Measurements from ENCODE around the gene BPIFB2.
"Not testable (repeated sequence)": the region's sequence is repeated elsewhere in the genome, so short reads cannot be mapped to it uniquely, and the experiment has no call there.

BPIFB2 gene

DNA sequence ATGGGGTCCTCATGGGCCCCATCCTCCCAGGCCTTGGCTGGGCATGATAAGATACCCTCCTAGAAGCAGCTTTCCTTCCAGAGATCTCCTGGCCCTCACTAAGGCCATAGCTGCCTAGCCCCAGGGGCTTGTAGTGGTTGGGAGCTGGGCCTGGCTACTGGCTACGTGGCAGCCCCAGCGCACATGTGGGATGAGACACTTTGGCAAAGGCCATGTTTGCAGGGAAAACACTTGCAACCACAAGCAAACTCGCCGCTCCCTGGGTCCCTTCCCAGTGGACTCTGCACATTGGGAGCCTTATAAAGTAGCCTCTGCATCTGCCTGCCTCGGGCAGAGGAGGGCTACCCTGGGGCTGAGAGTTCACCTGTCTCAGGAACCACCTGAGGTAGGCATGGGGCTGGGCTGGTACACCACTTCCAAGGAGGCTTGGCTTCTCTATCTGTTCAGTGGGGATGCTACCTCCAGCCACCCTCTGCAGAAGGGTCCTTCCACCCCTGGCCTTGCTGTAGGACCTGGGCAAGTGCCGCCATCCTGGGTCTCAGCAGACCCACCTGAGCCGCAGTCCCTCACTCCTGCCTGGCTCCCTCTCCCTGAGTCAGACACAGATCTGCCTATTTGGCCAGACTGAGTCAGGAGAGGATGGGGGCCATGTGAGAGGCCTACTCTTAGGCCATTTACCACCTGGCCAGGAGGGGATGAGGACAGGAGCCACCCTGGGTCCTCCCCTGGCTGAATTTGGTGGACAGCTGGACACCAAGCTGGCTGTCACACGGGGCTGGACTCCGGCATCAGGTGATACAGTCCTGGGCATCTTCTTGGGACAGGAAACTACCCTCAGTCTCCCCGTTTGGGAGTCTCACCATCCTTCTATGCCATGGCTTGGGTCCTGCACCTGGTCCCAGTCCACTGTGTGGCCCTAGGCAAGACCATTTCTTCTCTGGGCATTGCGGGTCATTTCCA, at the start of gene BPIFB2:
Gene BPIFB2, plus strand, starts transcription at position 329 of the 960 bp plus-strand sequence. CDS start 871 bp downstream, outside the sequence.
- no peak for DNase-seq
- intact Hi-C loops (cut with DNase I): no loop called here

DNA sequence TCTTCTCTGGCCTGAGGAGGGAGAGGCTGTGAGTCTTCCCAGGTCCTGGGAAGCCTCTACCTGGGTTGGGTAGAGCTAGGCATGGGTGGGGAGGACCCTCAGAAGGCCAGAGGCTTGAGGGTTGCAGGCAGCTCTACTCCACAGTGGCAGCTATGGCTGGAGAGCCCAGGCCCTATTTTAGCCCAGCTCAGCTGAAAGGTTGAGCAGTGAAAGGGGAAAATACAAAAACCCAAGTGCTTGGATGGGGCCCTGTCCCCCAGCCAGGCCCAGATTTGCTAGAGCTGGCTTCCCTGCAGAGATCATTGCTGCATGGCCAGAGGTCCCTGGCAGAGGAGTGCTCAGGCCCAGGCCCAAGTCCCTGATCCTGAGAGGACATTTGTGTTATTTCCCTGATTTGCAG, 48.9 kb upstream of the BPIFB2 start:
- peak in 2 of 42 donors; percentile 18 to 23 for DNase-seq
- intact Hi-C loops (cut with DNase I): no loop called here

DNA sequence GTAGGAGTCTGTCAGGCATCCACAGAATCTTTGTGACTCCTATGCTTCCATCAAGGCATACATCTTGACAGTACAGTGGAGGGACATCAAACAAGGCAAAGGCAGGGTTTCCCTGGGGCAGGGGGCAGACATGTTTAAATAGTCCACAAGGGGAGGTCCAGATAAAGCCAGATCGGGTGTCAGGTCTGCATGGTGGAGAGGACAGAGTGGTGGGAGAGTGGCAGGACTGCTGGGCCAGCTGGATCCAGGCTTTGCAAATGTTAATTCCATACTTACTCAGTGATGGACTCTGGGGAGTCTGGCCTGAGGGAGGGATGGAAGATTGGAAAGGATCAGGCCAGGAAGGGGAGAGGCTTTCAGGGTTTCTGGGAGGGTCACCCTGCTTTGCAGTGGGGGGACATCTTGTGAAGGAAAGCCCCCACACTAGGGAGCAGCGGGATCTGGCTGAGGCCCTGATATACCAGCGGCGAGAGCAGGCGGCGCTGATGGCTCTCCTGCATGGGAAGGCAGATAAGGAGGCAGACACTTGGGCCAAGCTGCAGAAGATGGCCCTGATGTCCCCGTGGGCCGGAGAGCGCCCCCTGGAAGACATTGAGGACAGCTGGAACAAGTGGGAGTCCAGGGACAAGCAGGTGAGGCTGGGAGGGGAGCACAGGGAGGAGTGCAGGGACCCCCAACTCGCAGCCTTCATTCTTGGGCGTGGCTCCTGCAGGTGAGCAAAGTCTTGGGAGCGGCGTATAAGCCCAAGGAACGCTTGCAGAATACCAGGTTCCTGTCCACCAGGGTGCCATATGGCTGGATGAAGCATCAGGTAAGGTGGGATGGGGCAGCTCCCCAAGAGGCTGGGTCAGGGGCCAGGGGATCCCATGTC, 47.9 kb upstream of the BPIFB2 start:
- DNase-seq: peak in 3 of 42 donors; percentile 16 to 31 (median 19)
- intact Hi-C loops (cut with DNase I): no loop called here

DNA sequence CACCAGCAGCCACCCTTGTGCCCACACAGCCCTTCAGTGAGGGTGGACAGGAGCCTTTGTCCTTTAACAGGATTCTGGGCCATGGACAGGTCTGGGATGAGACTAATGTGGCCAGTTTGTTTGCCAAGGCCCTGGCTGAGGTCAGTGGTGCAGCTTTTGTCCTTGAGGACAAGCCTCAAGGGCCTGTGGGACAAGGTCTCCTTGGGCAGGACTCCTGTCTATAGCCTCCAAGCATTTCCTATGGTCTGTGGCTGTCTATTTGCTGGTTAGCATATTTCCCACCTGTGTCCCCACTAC, 47.3 kb upstream of the BPIFB2 start:
- intact Hi-C loops (cut with DNase I): no loop called here
- DNase-seq: peak in 3 of 42 donors; percentile 4 to 15 (median 10)

DNA sequence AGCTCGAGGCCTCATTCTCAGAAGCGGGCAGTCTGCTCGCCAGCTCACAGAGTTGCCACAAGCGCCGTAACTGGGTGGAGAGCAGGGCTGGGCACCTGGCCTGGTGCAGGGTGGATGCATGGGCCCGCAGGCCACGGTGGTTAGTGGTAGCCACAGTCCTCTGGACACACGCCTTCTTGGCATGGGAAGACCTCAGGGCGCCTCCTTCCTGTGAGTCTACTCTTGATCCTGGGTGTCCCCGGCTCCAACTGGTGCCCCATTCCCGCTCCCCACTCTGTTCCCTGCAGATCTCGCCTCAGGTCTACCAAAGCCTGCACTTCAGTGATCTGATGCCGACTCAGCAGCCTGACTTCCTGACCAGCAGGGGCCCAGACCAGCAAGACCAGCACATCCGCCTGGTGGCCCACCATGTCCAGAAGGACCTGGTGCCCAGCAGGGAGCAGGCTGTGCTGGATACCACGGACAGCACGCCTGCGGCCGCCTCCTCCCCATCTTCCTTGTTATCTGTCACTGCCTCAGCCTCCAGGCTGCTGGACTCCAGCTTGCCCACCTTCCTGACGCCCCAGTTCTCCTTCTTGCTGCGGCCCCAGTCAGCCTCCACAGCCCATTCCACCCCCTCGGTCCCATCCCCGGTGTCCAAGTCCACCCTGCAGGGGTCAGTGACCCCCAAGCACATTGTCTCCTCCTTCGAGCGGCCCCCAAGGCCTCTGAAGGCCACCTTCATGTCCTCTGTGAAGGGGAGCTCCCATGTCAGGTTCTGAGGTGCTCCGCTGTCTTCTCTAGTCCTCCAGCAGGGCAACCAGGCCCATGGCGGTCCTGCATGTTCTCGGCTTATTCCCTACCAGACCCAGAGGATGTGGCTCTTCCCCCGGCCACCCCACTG, 46.4 kb upstream of the BPIFB2 start:
- intact Hi-C loops (cut with DNase I): no loop called here
- DNase-seq: peak in 5 of 42 donors; percentile 6 to 31 (median 13)

DNA sequence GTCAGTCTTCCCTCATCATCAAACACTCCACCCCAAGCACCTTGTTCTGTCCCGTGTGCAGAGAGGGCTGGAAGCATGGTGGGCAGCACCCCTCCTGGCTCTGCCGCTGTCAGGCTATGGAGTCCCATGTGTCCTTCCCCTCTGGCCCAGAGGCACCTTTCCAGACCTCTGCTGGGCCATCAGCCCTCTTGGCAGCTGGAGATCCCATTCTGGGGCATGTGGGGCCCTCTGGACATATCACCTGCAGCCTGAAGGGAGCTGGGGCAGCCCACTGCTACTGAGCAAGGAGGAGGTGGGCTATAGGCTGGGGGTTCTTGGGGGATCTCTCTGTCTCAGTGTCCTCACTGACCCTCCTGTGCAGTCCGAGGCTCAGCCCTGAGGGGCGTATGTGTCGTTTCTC, 45.5 kb upstream of the BPIFB2 start:
- intact Hi-C loops (cut with DNase I): no loop called here
- DNase-seq: peak in 4 of 42 donors; percentile 5 to 27 (median 16)

GRCh38 chr20:32962646-32963045, 44.9 kb upstream of the BPIFB2 start:
- peak in 2 of 42 donors; percentile 3 to 23 for DNase-seq
- intact Hi-C loops (cut with DNase I): not testable (repeated sequence)

DNA sequence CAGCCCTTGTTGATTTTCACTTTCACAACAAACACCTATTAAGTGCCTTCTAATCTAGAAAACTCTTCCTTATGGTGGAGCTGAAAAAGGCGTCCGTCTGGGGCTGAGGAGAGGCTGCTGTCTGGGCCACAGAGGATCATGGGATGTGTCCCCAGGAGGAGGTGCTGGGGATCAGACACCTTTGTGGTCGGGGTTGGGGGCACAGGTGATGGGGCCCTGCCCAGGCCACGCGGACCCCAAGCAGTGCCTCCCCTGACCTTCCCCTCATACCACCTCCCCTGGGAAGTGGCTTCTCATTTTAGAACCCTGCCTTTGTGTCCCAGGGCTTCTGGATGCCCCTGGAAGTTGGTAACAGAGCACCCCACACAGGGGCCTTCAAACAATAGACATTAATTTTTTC, 44.3 kb upstream of the BPIFB2 start:
- intact Hi-C loops (cut with DNase I): no loop called here
- peak in 3 of 42 donors; percentile 7 to 16 (median 10) for DNase-seq

- DNase-seq: peak in 8 of 42 donors; percentile 1 to 37 (median 19)
- intact Hi-C loops (cut with DNase I): no loop called here
These were observed 42.9 kb upstream of the BPIFB2 start for GRCh38 chr20:32964575-32964974.

GRCh38 chr20:32965115-32965514, 42.4 kb upstream of the BPIFB2 start:
- DNase-seq: peak in 5 of 42 donors; percentile 1 to 32 (median 22)
- intact Hi-C loops (cut with DNase I): no loop called here

GRCh38 chr20:32965581-32966373, 41.7 kb upstream of the BPIFB2 start:
- peak in 17 of 42 donors; percentile 6 to 62 (median 40) for DNase-seq
- intact Hi-C loops (cut with DNase I): no loop called here

DNA sequence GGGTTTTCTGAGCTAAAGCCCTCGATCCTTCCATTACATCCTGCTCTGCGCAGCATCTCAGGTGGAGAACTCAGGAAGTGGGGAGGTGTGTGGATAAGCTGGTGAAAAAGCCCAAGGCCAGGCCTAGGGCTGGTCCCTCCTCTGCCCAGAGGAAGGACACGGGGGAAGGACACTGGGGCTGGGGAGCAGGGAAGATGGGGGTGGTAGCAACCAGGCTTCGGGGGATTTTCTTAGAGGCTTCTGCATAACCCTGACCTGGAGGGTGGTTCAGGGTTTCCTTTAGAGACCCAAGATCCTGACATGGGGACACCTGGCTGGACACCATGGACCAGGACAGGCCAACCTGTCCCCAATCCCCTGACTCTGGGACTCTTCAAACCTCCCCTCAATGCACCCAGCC, 41.1 kb upstream of the BPIFB2 start:
- intact Hi-C loops (cut with DNase I): no loop called here

DNA sequence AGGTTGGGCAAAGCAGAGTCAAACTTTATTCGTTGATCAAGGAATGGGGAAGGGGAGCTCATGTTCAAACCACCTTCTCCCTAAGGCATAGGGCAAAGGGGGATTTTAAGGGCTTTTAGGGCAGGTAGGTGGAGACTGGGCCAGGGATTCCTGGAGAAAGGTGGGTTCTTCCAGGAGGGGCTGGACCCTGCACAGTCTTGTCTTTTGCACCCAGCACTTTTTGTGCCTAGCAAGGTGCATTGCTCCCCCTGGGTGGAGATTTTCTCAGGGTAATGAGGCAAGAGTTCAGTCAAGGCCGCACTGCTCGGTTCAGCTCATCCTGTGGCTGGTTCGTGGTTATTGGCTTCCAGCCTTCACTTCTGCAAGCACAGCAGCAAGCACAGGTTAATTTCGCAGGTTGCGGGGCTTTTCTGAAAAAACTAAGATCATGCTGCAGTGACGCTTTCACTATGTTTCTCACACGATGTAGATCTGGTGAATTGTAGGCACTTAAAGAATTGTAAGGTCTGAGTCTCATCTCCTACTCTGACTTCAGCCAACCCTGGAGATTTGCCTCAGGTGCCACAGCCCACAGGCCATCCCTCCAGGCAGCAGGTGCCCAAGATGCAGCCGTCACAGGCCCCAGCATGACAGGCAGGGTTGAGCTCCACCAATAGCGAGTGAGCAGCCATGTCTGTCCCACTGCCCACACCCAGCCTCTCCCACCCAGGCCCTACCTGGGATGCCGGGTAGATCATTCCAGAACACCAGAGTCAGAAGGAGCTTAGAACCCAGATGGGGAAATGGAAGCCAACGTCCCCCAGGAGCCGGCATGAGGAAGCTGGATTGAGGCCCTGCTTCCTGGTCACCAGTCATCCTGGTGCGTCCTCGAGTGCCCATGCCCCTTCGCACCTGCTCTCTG, 40.4 kb upstream of the BPIFB2 start:
- intact Hi-C loops (cut with DNase I): no loop called here
- DNase-seq: peak in 15 of 42 donors; percentile 2 to 37 (median 15)

More for the DNA sequence above, 41.1 kb upstream of the BPIFB2 start:
- DNase-seq: peak in 8 of 42 donors; percentile 1 to 27 (median 7)

GRCh38 chr20:32967961-32968457, 39.5 kb upstream of the BPIFB2 start:
- intact Hi-C loops (cut with DNase I): no loop called here
- peak in 14 of 42 donors; percentile 1 to 34 (median 13) for DNase-seq

DNA sequence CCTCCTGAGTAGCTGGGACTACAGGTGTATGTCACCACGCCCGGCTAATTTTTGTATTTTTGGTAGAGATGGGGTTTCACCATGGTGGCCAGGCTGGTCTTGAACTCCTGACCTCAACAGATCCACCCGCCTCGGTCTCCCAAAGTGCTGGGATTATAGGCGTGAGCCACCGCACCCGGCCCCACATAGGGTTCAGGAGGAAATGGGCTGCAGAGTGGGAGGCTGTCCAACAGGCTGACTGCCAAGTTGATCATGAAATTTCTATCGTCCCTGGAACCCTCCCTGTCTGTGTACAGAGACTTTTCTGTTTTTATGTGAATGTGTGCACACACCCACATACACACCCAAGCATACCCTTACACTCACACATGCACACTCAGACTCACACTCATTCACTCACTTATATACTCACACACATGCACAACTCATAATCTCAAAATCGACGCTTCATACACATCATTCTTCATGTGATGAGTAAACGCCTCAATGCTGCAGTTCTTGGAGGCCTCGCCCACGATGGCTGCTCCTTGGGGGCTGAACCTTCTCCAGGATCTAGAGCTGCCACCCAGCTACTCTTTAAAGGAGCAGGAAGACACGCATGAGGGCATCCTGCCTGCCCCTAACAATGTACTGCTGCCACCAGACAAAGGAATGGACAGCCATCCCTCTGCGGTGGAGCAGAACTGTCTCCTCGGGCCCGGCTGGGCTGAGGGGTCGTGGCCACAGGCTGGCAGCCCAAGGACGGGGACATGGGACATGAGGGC, 38.8 kb upstream of the BPIFB2 start:
- DNase-seq: peak in 35 of 42 donors; percentile 35 to 83 (median 62)
- intact Hi-C loops (cut with DNase I): no loop called here
